GM13976 (cell line): Measurements from ENCODE around the gene NOC2L.

Experiments used
- DNase-seq: peaks from one replicate; pipeline ENCODE4 v3.0.0; 2012; ENCODE audit warnings: low spot score
- CTCF ChIP-seq: IDR thresholded peaks from 2 replicates; pipeline ENCODE4 v1.5.1; 2012; ENCODE audit warnings: borderline replicate concordance, mild to moderate bottlenecking; ENCODE audit not compliant: insufficient read depth; ENCODE audit errors: extremely low read depth, missing control alignments, control extremely low read depth
- in situ Hi-C: fragments of 300-500 bp; cut with MboI; formaldehyde crosslinking; loops from one replicate; pipeline ENCODE4 v1.12.0; 2022; ENCODE audit warnings: low sequenced_read_pairs, mixed read lengths, inconsistent platforms; ENCODE audit not compliant: unreplicated experiment

The NOC2L gene

GRCh38 chr1:970973-971730 lies 12.1 kb upstream of the NOC2L start:
- no peak for DNase-seq
- TF ChIP-seq CTCF: no peak
- in situ Hi-C loops: no loop called here

DNA sequence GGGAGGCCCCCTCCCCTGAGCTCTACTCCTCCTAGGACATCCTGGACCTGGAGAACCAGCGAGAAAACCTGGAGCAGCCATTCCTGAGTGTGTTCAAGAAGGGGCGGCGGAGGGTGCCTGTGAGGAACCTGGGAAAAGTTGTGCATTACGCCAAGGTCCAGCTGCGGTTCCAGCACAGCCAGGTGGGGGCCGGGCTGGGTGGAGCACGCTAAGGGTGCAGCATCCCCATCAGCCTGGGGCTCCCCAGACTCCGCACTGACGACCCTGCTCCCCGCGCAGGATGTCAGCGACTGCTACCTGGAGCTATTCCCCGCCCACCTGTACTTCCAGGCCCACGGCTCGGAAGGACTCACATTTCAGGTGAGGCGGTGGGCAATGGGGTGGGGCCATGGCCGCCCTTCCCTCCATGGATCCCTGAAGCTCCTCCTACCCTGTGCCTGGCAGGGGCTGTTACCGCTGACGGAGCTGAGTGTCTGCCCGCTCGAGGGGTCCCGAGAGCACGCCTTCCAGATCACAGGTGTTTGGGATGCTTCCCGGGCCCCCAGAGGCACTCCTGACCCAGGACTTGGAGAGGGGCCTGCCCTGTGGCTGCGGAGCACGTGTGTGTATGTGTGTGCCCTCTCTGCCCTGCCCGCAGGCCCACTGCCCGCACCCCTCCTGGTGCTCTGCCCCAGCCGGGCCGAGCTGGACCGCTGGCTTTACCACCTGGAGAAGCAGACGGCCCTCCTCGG lies 11.4 kb upstream of the NOC2L start:
- no peak for DNase-seq
- in situ Hi-C loops: no loop called here
- TF ChIP-seq CTCF: no peak

GRCh38 chr1:969260-969855 lies 10.3 kb upstream of the NOC2L start:
- in situ Hi-C loops: loop anchor here (10.0 kb wide), 1 partner anchor 65 kb away; no protein-coding TSS in a partner anchor
- no peak for DNase-seq
- TF ChIP-seq CTCF: no peak

DNA sequence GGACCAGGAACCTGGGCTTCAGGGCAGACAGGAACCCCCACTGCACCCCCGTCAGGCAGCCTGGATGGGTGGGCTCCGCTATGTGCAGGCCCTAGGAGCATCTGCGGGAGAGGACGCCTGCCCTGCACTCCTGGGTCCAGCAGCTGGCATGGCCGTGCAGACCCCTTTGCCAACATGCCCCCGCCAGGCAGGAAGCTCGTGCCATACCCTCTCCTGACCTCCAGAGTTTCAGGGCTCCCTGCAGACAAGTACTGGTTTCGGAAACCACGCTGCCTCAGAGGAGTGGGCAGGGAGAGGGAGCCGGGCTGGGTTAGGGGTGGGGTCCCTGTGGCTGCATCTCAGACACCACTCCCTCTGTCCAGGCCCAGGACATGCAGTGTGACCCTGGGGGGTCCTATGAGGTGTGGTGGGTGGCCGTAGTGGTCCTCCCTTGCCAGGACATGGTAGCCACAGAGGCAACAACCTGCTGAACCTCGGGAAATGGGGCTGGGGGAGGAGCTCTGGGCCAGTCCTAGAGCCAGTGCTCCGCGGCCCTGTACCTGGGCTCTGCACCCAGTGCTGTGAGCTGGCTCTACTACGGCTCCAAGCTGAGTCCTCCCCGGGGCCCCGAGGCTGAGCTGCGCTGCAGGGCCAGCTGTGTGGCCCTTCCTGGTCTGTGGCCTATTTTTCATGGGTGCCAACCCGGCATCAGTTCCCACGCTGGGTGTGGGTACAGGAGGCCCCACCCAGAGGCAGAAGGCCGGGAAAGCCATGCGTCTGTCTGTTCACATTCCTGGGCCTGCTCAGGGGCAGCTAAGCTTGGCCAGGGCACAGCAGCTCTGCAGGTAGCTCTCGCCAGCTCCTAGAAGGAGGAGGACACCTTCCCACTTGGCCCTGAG lies 8.6 kb upstream of the NOC2L start:
- in situ Hi-C loops: loop anchor here (10.0 kb wide), 1 partner anchor 63 kb away; no protein-coding TSS in a partner anchor
- no peak for TF ChIP-seq CTCF

GRCh38 chr1:966704-967300 lies 7.7 kb upstream of the NOC2L start:
- in situ Hi-C loops: loop anchor here (10.0 kb wide), 1 partner anchor 62 kb away; no protein-coding TSS in a partner anchor
- peak; percentile 91 for DNase-seq
- no peak for TF ChIP-seq CTCF

More for the DNA sequence above, 8.6 kb upstream of the NOC2L start:
- DNase-seq: no peak
